NT2/D1 (cell line): ENCODE measurements around the gene AKNA.

Source experiments
- DNase-seq: peaks from one replicate; pipeline ENCODE4 v3.0.0-alpha.2; 2011; ENCODE audit warnings: low read depth, low spot score
- H3K27me3 ChIP-seq: 2 replicates; pipeline ENCODE4 v1.6.0; 2011; ENCODE audit warnings: mild to moderate bottlenecking; ENCODE audit not compliant: insufficient read length, insufficient read depth
- H3K36me3 ChIP-seq: 2 replicates; pipeline ENCODE4 v1.6.1; 2011; ENCODE audit warnings: mild to moderate bottlenecking, low read length, mixed read lengths; ENCODE audit not compliant: insufficient read depth, insufficient read length
- H3K4me1 ChIP-seq: 2 replicates; pipeline ENCODE4 v1.5.1; 2011; ENCODE audit not compliant: insufficient read depth, insufficient read length
- H3K4me3 ChIP-seq: 2 replicates; pipeline ENCODE4 v1.5.1; 2011; ENCODE audit warnings: low read depth; ENCODE audit not compliant: insufficient read length
- H3K9ac ChIP-seq: 2 replicates; pipeline ENCODE4 v1.6.0; 2011; ENCODE audit warnings: low read depth; ENCODE audit not compliant: insufficient read length
- H3K9me3 ChIP-seq: 2 replicates; pipeline ENCODE4 v1.5.1; 2011; ENCODE audit warnings: mild to moderate bottlenecking, low read length; ENCODE audit not compliant: insufficient read depth
- SUZ12 ChIP-seq: IDR thresholded peaks from 2 replicates; pipeline ENCODE4 v1.6.1; 2011; ENCODE audit not compliant: insufficient read length, insufficient read depth; ENCODE audit errors: extremely low read depth
- YY1 ChIP-seq: IDR thresholded peaks from 2 replicates; pipeline ENCODE4 v1.6.1; 2011; ENCODE audit not compliant: insufficient read length, insufficient read depth
- ZNF274 ChIP-seq: IDR thresholded peaks from 2 replicates; pipeline ENCODE4 v1.6.1; 2011; ENCODE audit warnings: mild to moderate bottlenecking, low read depth, low read length

Gene AKNA

DNA sequence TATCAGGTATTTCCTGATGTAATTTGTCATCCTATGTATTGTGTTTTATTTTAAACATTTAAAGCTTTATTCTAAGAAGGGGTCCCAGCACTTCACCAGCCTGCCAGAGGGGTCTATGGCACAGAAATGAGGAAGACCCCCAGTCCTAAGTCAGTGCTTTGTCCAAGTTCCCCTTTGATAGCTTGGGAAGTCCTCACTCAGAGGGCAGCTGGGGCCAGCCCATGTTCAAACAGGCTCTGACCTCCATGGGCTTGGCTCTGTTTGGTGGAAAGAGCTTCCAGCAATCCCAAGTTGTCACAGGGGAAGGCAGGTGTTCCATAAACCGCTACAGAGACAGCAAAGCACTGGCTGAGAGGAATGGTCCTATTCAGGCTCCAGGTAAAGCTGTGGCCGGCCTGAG lies 26.6 kb upstream of the AKNA start:
- no peak for DNase-seq

DNA sequence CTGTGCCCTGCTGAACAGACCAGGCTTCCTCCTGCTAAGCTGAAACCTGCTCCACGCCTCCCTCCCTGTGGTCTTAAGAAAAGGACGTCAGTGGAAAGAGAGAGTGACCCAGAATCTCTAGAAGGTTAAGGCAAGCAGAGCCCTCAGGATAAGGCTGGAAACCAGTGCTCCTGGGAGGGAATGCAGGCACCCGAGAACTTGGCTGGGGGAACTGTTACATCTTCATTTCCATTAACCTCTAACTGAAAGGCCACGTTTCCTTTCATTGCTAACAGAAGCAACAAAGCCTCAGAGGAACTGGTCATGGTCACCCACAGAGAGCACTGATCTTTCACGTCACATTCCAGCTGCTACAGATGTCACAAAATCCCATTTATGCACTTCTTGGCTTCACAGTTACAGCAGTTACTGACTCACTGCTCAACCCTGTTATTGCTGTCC lies 26.1 kb upstream of the AKNA start:
- Histone ChIP-seq H3K27me3 (no peaks in the 10 kb centered on the region), H3K4me3 (no peak overlapping the region), H3K36me3 (peaks cover 8% of the 10 kb centered on the region), H3K9ac (peak overlapping the region; percentile 46), H3K4me1 (peaks cover 28% of the 10 kb centered on the region), H3K9me3 (no peaks in the 10 kb centered on the region)
- peak; percentile 56 for DNase-seq
- TF ChIP-seq SUZ12 (no peak), ZNF274 (no peak), YY1 (no peak)

More for the DNA sequence above, 26.6 kb upstream of the AKNA start:
- TF ChIP-seq YY1 = no peak
- no peak for TF ChIP-seq SUZ12
- no peak for TF ChIP-seq ZNF274
- peaks cover 23% of the 10 kb centered on the region for H3K4me1 ChIP-seq
- H3K4me3 ChIP-seq = no peak overlapping the region
- peaks cover 8% of the 10 kb centered on the region for H3K36me3 ChIP-seq
- no peak overlapping the region for H3K9ac ChIP-seq
- no peaks in the 10 kb centered on the region for H3K27me3 ChIP-seq
- H3K9me3 ChIP-seq = no peaks in the 10 kb centered on the region

DNA sequence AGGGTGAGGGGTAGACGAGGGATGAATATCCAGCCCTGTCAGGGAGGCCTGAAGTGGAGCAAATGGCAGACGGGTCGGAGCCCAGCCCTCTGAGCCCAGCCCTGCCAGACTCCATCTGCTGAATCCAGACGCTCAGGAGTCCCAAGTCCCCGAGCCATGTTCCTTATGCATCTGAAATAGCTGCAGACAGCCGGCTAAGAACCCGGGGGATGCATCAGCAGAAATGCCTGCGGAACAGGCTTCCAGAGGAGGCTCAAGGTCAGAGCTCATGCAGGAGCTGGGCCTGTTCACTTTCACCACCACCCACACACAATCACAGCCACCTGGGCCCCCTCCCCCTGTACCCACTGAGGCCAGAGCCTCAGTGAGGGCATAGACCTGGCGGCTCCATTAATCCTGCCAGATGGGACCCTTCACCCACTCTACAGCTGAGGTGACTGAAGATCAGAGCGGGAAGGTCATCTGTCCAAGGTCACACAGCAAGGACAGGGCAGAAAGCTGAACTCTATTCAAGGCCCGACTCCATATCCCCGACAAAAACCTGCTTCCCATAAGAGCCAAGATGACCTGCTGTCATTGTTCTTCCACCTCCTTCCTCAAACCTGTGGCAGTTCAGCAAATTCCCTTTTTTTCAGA lies 24.4 kb upstream of the AKNA start:
- Histone ChIP-seq H3K9me3 (no peaks in the 10 kb centered on the region), H3K36me3 (no peaks in the 10 kb centered on the region), H3K27me3 (no peaks in the 10 kb centered on the region), H3K9ac (no peak overlapping the region), H3K4me3 (no peak overlapping the region), H3K4me1 (peaks cover 31% of the 10 kb centered on the region)
- TF ChIP-seq ZNF274 (no peak), YY1 (no peak)
- no peak for DNase-seq

DNA sequence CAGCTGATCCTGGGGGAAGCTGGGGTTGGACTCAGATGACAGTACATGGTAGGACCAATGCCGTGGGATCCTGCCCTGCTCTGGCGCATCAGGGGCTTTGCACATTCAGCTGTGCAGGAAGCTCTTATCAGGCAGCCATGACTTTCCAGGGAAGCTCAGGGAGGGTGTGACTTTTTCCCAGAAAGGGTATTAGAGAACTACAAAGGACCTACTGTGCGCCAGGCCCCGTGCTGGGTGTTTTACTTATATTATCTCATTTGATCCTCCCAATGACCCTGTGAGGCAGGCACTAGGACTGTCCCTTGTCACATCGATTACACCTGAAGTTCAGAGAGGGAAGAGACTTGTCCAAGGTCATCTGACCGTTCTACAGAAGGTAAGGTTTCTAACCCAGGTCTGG lies 23.7 kb upstream of the AKNA start:
- no peaks in the 10 kb centered on the region for H3K27me3 ChIP-seq
- TF ChIP-seq ZNF274 (no peak), YY1 (no peak), SUZ12 (no peak)
- no peaks in the 10 kb centered on the region for H3K9me3 ChIP-seq
- no peaks in the 10 kb centered on the region for H3K36me3 ChIP-seq
- H3K4me1 ChIP-seq = peaks cover 35% of the 10 kb centered on the region
- no peak for DNase-seq
- no peak overlapping the region for H3K4me3 ChIP-seq
- H3K9ac ChIP-seq = no peak overlapping the region

DNA sequence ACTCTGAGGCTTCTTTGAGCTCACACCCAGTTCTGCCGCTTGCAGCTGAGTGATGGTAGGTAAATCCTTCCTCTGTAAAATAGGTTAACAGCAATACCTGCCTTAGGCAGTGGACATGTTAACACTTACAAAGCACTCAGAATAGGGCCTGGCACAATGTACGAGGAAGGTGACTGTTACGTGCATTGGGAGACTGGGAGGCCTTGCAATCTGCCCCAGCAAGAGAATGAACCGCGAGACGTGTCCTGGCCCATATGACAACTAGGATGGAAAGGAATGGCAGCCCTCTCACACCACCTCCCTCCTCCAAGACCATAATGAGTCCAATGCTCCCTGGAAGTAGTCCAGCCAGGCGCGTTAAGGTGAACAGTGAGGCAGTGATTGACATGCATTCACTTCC lies 23.1 kb upstream of the AKNA start:
- no peak overlapping the region for H3K4me3 ChIP-seq
- no peak for DNase-seq
- peak overlapping the region; percentile 5 for H3K9ac ChIP-seq

DNA sequence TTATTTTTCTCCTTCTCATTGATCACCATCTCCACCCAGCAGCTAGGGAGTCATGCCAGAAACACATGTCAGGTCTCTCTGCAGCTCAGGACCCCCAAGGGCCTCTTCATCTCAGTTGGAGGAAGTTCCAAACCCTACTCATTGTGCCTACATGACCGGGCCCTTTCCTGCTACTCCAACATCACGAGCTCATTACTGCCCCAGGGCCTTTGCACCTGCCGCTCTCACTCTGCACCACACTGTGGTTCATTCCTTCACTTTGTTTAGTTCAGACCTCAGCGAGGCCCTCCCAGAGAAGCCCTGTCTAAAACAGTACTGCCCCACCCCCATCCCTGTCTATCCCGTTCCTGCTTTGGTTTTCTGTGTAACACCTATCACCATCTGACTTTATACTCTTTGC lies 22.1 kb upstream of the AKNA start:
- no peaks in the 10 kb centered on the region for H3K9me3 ChIP-seq
- H3K27me3 ChIP-seq = no peaks in the 10 kb centered on the region
- H3K9ac ChIP-seq = no peak overlapping the region
- H3K4me3 ChIP-seq = no peak overlapping the region
- DNase-seq = no peak
- H3K36me3 ChIP-seq = no peaks in the 10 kb centered on the region
- H3K4me1 ChIP-seq = peaks cover 38% of the 10 kb centered on the region
- TF ChIP-seq SUZ12 = no peak
- TF ChIP-seq YY1 = no peak
- TF ChIP-seq ZNF274 = no peak

More for the DNA sequence above, 23.1 kb upstream of the AKNA start:
- no peak for TF ChIP-seq ZNF274
- no peak for TF ChIP-seq SUZ12
- TF ChIP-seq YY1 = no peak
- Histone ChIP-seq H3K9me3 (no peaks in the 10 kb centered on the region), H3K27me3 (no peaks in the 10 kb centered on the region), H3K4me1 (peaks cover 38% of the 10 kb centered on the region), H3K36me3 (no peaks in the 10 kb centered on the region)

DNA sequence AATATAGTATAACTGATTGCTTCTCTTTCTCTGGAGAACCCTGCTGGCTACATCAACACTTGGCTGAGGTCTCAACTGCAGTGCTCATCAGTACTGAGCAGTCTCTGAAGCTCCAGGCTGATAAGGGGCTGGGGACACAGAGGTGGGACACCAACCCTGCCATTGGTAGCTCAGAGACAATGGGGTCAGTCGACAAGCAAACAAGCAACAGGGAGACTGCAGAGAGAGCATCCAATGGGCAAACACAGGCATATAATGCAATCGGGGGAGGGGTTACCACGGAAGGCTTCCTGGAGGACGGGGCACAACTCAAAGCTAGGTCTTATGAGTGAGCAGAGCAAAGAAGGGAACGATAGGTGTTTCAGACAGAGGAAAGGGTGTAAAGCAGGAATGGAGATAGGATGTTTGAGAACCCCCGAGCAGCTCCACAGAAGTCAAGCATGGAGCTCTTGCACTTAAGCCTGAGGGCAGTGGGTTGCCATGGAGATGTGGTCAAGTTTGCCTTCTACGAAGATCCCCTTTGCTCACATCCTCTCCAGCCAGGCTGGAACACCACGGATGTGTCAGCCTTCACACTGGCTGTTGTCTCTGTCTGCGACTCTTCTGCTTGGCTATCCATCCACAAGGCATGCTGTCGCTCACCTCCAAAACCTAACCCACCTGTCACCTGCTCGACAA lies 21.5 kb upstream of the AKNA start:
- DNase-seq = no peak
- no peak overlapping the region for H3K9ac ChIP-seq
- no peaks in the 10 kb centered on the region for H3K27me3 ChIP-seq
- no peak overlapping the region for H3K4me3 ChIP-seq
- no peaks in the 10 kb centered on the region for H3K36me3 ChIP-seq
- no peaks in the 10 kb centered on the region for H3K9me3 ChIP-seq
- TF ChIP-seq YY1 = no peak
- no peak for TF ChIP-seq SUZ12
- TF ChIP-seq ZNF274 = no peak
- H3K4me1 ChIP-seq = peaks cover 38% of the 10 kb centered on the region
